HS-27A (cell line): ENCODE data around the gene DYNLT4.
"Not testable (repeated sequence)": the region's sequence is repeated elsewhere in the genome, so short reads cannot be mapped to it uniquely, and the experiment has no call there.

Source experiments
- DNase-seq: peaks from one replicate; pipeline ENCODE4 v3.0.0-alpha.2; 2012; ENCODE audit warnings: low read depth, missing footprints

Gene DYNLT4

GRCh38 chr1:44788120-44788860, 18.9 kb downstream of the DYNLT4 start, which contains the start of gene BEST4:
BEST4 (minus strand) TSS chr1:44788170; CDS start chr1:44787705, 465 bp downstream.
- DNase-seq: no peak

DNA sequence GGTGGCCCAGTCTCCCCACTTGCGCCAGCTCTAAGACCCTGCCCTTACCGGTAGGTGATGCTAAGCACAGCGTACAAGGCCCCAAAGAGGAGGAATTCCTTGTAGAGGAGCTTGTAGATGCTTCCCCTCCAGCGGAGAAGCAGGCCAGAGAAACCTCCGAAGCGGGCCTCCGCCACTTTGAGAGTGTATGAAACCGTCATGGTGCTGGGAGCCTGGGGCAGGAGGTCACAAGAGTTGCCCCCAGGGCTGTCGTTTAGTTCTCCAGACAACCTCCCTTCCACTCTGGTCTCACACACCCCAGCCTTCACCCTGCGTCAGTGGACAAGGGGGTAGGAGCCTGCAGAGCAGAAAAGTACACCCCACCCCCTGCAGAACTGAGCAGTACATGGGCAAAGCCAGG, 19.6 kb downstream of the DYNLT4 start:
- no peak for DNase-seq

DNA sequence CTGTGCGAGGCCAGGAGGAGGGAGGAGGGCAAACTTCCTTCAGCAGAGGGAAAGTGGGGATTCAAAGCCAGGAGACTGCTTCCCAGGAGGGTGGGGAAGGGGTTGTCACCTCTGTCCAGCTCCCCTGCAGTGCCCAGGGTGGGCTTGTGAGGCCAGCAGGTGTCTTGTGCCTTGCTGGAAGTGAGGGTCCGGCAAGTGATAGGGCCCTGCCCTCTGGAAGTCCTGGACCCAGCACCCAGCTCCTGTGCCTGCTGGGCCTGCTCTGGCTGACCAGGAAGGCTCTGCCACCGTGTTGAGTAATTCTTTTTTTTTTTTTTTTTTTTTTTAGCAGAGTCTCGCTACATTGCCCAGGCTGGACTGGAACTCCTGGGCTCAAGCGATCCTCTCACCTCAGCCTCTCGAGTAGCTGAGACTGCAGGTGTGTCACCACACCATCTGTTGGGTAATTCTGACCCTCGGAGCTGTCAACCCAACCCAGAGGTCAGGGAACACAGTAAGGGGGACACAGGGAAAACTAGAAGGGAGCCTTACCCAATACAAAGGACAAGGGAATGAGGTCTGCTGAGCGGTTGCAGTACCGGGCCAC, 20.2 kb downstream of the DYNLT4 start:
- DNase-seq: no peak

GRCh38 chr1:44786138-44786840, 20.9 kb downstream of the DYNLT4 start:
- no peak for DNase-seq

DNA sequence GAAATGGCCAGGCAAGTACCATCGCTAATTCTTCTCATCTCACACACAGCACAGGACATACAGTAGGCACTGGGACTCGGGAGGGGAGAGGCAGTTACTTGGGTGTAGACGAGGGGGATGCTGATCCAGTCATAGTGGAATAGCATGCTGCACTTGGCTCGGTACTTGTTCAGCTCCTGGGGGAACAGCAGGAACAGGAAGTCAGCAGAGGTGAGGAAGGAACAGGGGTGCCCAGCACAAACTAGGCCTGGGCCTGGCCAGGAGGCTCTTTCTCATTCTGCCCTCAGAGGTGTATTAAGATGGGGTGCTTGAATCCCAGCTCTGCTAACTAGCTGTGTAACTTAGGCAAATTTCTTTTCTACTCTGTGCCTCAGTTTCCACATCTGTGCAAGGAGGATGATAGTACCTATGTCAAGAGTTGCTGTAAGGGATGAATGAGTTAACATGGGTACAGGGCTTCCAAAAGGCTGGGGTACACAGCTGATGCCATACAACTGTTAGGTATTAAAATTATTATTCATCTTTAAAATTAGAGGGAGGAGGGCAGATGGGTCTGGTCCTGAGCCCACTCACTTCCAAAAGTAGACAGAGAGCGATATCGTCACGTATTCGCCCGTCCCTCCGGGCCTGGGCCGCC, 21.5 kb downstream of the DYNLT4 start:
- DNase-seq: no peak

- DNase-seq: no peak
Measured at GRCh38 chr1:44785029-44785380, 22.1 kb downstream of the DYNLT4 start.

DNA sequence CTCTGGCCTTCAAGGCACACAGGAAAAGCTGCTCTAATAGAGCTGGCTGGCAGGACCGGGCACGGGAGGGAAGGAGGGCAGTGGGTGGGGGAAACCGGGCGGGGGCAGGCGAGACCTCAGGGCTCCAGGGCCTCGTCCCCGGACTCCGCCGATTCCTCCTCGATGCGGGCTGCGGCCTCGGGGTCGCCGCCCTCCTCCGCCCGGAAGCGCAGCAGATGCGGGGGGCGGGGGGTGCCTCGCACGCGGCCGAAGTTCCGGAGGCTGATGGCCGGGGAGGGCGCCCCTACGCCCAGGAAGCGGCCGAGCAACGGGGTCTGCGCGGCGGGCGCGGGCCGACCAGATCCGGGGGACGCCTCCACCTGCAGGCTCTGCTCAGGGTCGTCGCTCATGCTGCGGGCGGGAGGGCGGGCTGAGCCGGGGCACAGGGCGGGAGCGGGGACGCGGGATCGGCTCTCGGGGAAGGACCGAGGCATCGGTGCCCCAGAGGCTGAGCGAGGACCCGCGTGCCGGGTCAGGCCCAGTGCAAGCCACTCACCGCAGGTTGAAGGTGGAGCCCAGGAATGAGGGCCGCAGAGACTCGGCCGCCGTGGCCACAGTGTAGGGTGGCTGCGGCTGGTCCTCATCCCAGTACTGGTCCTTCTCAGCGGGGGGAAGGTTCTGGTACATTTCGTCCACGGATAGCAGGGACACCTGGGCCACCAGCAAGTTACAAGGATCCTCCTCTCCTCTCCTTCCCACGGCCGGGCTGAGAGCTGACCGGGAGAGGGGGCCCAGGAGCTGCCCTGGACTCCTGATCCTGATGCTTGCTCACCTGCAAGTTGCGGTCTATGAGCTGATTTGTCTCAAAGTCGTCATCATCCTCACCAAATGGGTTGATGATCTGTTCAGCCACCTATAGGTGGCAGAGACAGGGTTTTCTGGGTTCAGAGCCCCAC, 22.8 kb downstream of the DYNLT4 start:
- DNase-seq: no peak

GRCh38 chr1:44783697-44784093, 23.5 kb downstream of the DYNLT4 start:
- DNase-seq: no peak

GRCh38 chr1:44780583-44781121, 26.5 kb downstream of the DYNLT4 start:
- DNase-seq: no peak

- no peak for DNase-seq
Measured at GRCh38 chr1:44778705-44779576, 28.2 kb downstream of the DYNLT4 start.

DNA sequence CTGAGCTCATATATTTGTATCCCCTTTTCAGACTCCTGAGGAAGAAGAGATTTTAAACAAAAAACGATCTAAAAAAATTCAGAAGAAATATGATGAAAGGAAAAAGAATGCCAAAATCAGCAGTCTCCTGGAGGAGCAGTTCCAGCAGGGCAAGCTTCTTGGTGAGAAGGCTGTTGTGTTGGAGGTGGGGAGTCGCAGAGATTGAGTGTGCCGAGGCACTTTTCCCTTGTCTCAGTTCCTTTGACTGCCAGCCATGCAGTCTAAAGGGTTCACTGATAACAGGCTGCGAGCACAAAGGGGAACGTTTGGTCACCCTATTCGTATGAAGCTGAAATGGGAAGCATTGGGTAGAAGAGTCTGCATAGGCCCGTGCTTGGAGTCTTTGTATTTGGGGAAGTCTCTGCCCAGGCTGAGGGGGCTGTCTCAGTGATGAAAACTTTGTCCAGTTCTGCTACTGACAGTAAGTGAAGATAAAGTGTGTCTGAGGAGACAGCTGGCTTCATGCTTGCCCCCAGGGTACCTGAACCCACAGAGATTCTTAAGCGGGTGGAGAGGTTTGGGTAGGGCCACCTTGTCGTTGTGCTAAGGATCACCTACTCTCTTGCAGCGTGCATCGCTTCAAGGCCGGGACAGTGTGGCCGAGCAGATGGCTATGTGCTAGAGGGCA, 29.0 kb downstream of the DYNLT4 start:
- no peak for DNase-seq

DNA sequence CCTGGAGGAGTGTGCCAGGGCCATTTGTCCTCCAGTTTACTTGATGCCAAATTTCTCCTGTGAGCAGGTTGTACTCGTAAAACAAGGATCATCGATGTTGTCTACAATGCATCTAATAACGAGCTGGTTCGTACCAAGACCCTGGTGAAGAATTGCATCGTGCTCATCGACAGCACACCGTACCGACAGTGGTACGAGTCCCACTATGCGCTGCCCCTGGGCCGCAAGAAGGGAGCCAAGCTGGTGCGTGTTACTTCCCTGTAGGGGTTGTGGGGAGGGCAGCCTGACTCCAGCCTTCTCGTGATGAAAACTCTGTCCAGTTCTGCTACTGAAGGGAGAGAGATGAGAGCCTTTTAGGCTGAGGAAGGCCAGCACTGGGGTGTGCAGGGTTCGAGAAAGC, 29.6 kb downstream of the DYNLT4 start:
- DNase-seq: no peak

- no peak for DNase-seq
Measured at GRCh38 chr1:44776730-44777068, 30.5 kb downstream of the DYNLT4 start.

GRCh38 chr1:44775930-44776729, 31.0 kb downstream of the DYNLT4 start:
- no peak for DNase-seq

DNA sequence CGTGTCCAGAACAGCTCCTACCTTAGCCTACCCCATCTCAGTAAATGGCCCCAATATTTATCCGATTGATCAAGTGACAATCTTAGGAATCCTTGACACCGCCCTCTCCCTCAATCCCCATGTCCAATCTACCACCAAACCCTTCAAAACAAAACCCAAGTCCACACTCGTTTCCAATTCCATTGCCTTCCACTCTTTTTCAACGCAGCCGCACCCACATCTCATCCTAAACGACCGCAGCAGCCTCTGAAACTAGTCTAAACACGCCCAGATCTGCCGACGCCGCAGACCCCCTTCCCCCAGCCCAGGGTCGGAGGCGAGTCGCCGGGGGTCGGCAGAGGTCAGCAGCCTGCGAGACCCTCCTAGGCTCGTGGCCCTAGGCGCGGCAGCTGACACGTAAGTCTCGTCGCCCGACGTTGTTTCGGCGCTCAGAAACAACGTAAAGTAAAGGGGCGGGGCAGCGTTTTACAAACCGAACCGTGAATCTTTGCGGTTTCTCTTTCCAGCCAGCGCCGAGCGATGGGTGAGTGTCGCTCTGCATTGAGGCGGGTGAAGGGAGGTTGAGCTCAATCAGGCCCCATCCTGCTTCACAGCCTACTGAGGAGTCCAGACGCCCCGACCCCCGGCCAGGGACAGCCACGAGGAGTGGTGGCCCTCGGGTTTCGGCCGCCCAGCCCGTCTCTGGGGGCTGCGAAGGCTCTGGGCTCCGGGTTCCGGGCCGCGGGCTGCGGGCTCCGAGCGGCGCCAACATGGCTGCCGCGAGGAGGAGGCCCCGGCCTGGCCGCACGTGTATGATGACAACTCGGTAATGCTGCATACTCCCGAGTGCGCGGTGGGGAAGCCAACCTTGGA, 31.8 kb downstream of the DYNLT4 start, which contains the start of gene RPS8:
Gene RPS8, plus strand, starts transcription at position 463 of the 852 bp plus-strand sequence. Its CDS starts 57 bp downstream, at position 520.
- DNase-seq: peak; percentile 88

- DNase-seq: not testable (repeated sequence)
Measured at GRCh38 chr1:44766421-44766820, 40.7 kb downstream of the DYNLT4 start.

DNA sequence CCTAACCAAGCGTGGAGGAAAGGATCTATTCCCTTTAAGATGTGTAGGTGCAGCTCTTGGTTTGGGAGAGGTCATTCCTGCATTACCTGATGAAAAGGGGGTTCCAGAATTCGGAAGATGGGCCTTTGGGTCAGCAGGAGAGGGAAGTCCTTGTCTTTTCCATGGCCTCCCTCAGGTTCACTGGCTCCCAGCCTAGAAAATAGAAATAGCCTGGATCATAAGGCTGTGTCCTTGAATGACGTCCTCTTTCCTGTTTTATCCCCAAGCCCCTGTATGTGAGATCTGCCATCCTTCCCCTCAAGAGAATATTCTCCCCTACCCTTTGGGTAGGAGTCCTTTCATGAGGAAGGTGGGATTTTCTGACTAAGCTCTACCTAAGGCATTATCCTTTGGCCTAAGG, 46.3 kb downstream of the DYNLT4 start:
- no peak for DNase-seq

- DNase-seq: no peak
Measured at GRCh38 chr1:44759077-44759476, 48.1 kb downstream of the DYNLT4 start.
